Right lobe of liver (tissue), 4 donors: Measurements from ENCODE around the gene IL6ST.

ENCODE experiments used
- POLR2A ChIP-seq: fragments of 450-650 bp; IDR thresholded peaks from one replicate; pipeline ENCODE4 v1.6.1; 2017; ENCODE audit warnings: antibody characterized with exemption, mild to moderate bottlenecking
- TF ChIP-seq, protein P1 (sequence below), 4 donors: fragments of 200-600 bp in 3 of 4; fragments of 450-650 bp in 1 of 4; IDR thresholded peaks; one replicate each; pipeline versions ENCODE4 v1.5.1 to v1.8.0; 2016 to 2022; ENCODE audit warnings: antibody characterized with exemption in 4 of 4, mild to moderate bottlenecking in 2 of 4
- donor health status: DM: no; HTN: no; CAD: no.
- donor health status: DM: no; HTN: no; CAD: no.
- donor health status: DM: no; HTN: yes; CAD: no.

DNA sequence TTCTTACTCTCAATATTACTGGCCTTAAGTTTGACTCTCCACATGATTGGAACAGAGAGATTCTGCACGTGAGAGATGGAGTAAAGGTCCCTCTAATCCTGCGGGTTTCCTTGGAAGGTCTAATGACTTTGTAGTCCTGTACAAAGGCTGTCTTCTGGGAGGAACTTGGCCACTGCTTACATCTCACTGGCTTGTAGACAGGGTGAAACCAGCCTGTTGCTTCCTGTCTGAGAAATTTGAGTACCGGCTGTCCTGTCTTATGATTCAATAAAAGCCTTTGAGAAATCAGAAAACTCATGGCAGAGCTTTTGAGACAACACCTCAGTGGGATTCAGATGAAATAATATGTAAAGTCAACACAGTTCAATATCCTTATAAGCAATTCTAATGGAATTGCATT is 100.6 kb downstream of the IL6ST start:
- TF ChIP-seq, protein P1, sequence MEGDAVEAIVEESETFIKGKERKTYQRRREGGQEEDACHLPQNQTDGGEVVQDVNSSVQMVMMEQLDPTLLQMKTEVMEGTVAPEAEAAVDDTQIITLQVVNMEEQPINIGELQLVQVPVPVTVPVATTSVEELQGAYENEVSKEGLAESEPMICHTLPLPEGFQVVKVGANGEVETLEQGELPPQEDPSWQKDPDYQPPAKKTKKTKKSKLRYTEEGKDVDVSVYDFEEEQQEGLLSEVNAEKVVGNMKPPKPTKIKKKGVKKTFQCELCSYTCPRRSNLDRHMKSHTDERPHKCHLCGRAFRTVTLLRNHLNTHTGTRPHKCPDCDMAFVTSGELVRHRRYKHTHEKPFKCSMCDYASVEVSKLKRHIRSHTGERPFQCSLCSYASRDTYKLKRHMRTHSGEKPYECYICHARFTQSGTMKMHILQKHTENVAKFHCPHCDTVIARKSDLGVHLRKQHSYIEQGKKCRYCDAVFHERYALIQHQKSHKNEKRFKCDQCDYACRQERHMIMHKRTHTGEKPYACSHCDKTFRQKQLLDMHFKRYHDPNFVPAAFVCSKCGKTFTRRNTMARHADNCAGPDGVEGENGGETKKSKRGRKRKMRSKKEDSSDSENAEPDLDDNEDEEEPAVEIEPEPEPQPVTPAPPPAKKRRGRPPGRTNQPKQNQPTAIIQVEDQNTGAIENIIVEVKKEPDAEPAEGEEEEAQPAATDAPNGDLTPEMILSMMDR (IDR thresholded peaks at IDR 0.05): no peak
- no peak for TF ChIP-seq POLR2A
